ENCODE results near the gene LMF1. TPM values are rescaled to one million over a fixed set of nuclear protein-coding genes. Genes with fewer than 3 reads are reported as not detected.
"Not testable (repeated sequence)": the region's sequence is repeated elsewhere in the genome, so short reads cannot be mapped to it uniquely, and the experiment has no call there.

The LMF1 gene
- total RNA-seq, 1 donor from 2014 or later: 14.3 TPM

GRCh38 chr16:890716-891352 is 80.0 kb downstream of the LMF1 start:
- Mint-ChIP-seq H3K27me3 (ENCODE audit: low read depth) (no peaks in the 10 kb centered on the region), H3K36me3 (ENCODE audit: low read depth) (no peaks in the 10 kb centered on the region), H3K4me1 (ENCODE audit: low read depth) (no peaks in the 10 kb centered on the region), H3K27ac (no peak overlapping the region), H3K4me3 (ENCODE audit: low read depth) (no peak overlapping the region), H3K9me3 (no peaks in the 10 kb centered on the region)
- no peak for DNase-seq (ENCODE audit: low spot score)
- intact Hi-C loops (cut with micrococcal nuclease): no loop called here

GRCh38 chr16:890217-890616 is 80.6 kb downstream of the LMF1 start:
- no peaks in the 10 kb centered on the region for H3K9me3 Mint-ChIP-seq

GRCh38 chr16:889586-889985 is 81.2 kb downstream of the LMF1 start:
- intact Hi-C loops (cut with micrococcal nuclease): no loop called here
- Mint-ChIP-seq H3K9me3 (no peaks in the 10 kb centered on the region), H3K36me3 (ENCODE audit: low read depth) (no peaks in the 10 kb centered on the region), H3K4me3 (ENCODE audit: low read depth) (no peak overlapping the region), H3K27me3 (ENCODE audit: low read depth) (no peaks in the 10 kb centered on the region), H3K4me1 (ENCODE audit: low read depth) (no peaks in the 10 kb centered on the region), H3K27ac (no peak overlapping the region)
- DNase-seq (ENCODE audit: low spot score): no peak

More at GRCh38 chr16:890217-890616, 80.6 kb downstream of the LMF1 start:
- no peak overlapping the region for H3K4me3 Mint-ChIP-seq (ENCODE audit: low read depth)
- no peaks in the 10 kb centered on the region for H3K27me3 Mint-ChIP-seq (ENCODE audit: low read depth)
- no peaks in the 10 kb centered on the region for H3K36me3 Mint-ChIP-seq (ENCODE audit: low read depth)
- H3K4me1 Mint-ChIP-seq (ENCODE audit: low read depth): no peaks in the 10 kb centered on the region
- DNase-seq (ENCODE audit: low spot score): no peak
- intact Hi-C loops (cut with micrococcal nuclease): no loop called here
- no peak overlapping the region for H3K27ac Mint-ChIP-seq

GRCh38 chr16:888901-889570 is 81.7 kb downstream of the LMF1 start:
- no peak overlapping the region for H3K27ac Mint-ChIP-seq
- H3K4me1 Mint-ChIP-seq (ENCODE audit: low read depth): no peaks in the 10 kb centered on the region
- H3K27me3 Mint-ChIP-seq (ENCODE audit: low read depth): no peaks in the 10 kb centered on the region
- H3K36me3 Mint-ChIP-seq (ENCODE audit: low read depth): no peaks in the 10 kb centered on the region
- intact Hi-C loops (cut with micrococcal nuclease): no loop called here
- H3K9me3 Mint-ChIP-seq: no peaks in the 10 kb centered on the region
- no peak overlapping the region for H3K4me3 Mint-ChIP-seq (ENCODE audit: low read depth)
- DNase-seq (ENCODE audit: low spot score): no peak

GRCh38 chr16:888456-888855 is 82.3 kb downstream of the LMF1 start:
- not testable (repeated sequence) for H3K36me3 Mint-ChIP-seq (ENCODE audit: low read depth)

GRCh38 chr16:887846-888245 is 82.9 kb downstream of the LMF1 start:
- no peak overlapping the region for H3K27ac Mint-ChIP-seq
- H3K36me3 Mint-ChIP-seq (ENCODE audit: low read depth): no peaks in the 10 kb centered on the region
- no peak overlapping the region for H3K4me3 Mint-ChIP-seq (ENCODE audit: low read depth)
- intact Hi-C loops (cut with micrococcal nuclease): no loop called here
- H3K9me3 Mint-ChIP-seq: no peaks in the 10 kb centered on the region
- DNase-seq (ENCODE audit: low spot score): no peak
- no peaks in the 10 kb centered on the region for H3K27me3 Mint-ChIP-seq (ENCODE audit: low read depth)
- H3K4me1 Mint-ChIP-seq (ENCODE audit: low read depth): no peaks in the 10 kb centered on the region

More at GRCh38 chr16:888456-888855, 82.3 kb downstream of the LMF1 start:
- H3K27ac Mint-ChIP-seq; H3K9me3 Mint-ChIP-seq; H3K4me1 Mint-ChIP-seq (ENCODE audit: low read depth); H3K4me3 Mint-ChIP-seq (ENCODE audit: low read depth); DNase-seq (ENCODE audit: low spot score); H3K27me3 Mint-ChIP-seq (ENCODE audit: low read depth); intact Hi-C loops (cut with micrococcal nuclease): not testable (repeated sequence)

GRCh38 chr16:886802-887731 is 83.7 kb downstream of the LMF1 start:
- Mint-ChIP-seq H3K4me3 (ENCODE audit: low read depth) (no peak overlapping the region), H3K9me3 (no peaks in the 10 kb centered on the region), H3K4me1 (ENCODE audit: low read depth) (no peaks in the 10 kb centered on the region), H3K27me3 (ENCODE audit: low read depth) (no peaks in the 10 kb centered on the region), H3K27ac (no peak overlapping the region), H3K36me3 (ENCODE audit: low read depth) (no peaks in the 10 kb centered on the region)
- intact Hi-C loops (cut with micrococcal nuclease): no loop called here
- DNase-seq (ENCODE audit: low spot score): no peak

GRCh38 chr16:886084-886543 is 84.7 kb downstream of the LMF1 start:
- H3K4me1 Mint-ChIP-seq (ENCODE audit: low read depth): no peaks in the 10 kb centered on the region
- H3K27me3 Mint-ChIP-seq (ENCODE audit: low read depth): no peaks in the 10 kb centered on the region
- H3K4me3 Mint-ChIP-seq (ENCODE audit: low read depth): no peak overlapping the region
- no peaks in the 10 kb centered on the region for H3K9me3 Mint-ChIP-seq
- intact Hi-C loops (cut with micrococcal nuclease): no loop called here
- H3K27ac Mint-ChIP-seq: no peak overlapping the region
- no peak for DNase-seq (ENCODE audit: low spot score)
- no peaks in the 10 kb centered on the region for H3K36me3 Mint-ChIP-seq (ENCODE audit: low read depth)

GRCh38 chr16:885391-885790 is 85.4 kb downstream of the LMF1 start:
- H3K9me3 Mint-ChIP-seq: no peaks in the 10 kb centered on the region
- H3K27ac Mint-ChIP-seq: no peak overlapping the region
- no peak for DNase-seq (ENCODE audit: low spot score)
- H3K4me1 Mint-ChIP-seq (ENCODE audit: low read depth): no peaks in the 10 kb centered on the region
- intact Hi-C loops (cut with micrococcal nuclease): no loop called here
- H3K36me3 Mint-ChIP-seq (ENCODE audit: low read depth): no peaks in the 10 kb centered on the region
- H3K27me3 Mint-ChIP-seq (ENCODE audit: low read depth): no peaks in the 10 kb centered on the region
- H3K4me3 Mint-ChIP-seq (ENCODE audit: low read depth): no peak overlapping the region

GRCh38 chr16:884232-884631 is 86.6 kb downstream of the LMF1 start:
- DNase-seq (ENCODE audit: low spot score): no peak
- H3K9me3 Mint-ChIP-seq: no peaks in the 10 kb centered on the region
- no peak overlapping the region for H3K4me3 Mint-ChIP-seq (ENCODE audit: low read depth)
- intact Hi-C loops (cut with micrococcal nuclease): no loop called here
- H3K4me1 Mint-ChIP-seq (ENCODE audit: low read depth): no peaks in the 10 kb centered on the region
- no peak overlapping the region for H3K27ac Mint-ChIP-seq
- no peaks in the 10 kb centered on the region for H3K36me3 Mint-ChIP-seq (ENCODE audit: low read depth)
- H3K27me3 Mint-ChIP-seq (ENCODE audit: low read depth): no peaks in the 10 kb centered on the region

- Mint-ChIP-seq H3K9me3 (no peaks in the 10 kb centered on the region), H3K4me3 (ENCODE audit: low read depth) (no peak overlapping the region), H3K36me3 (ENCODE audit: low read depth) (no peaks in the 10 kb centered on the region), H3K27ac (no peak overlapping the region), H3K4me1 (ENCODE audit: low read depth) (no peaks in the 10 kb centered on the region), H3K27me3 (ENCODE audit: low read depth) (no peaks in the 10 kb centered on the region)
- intact Hi-C loops (cut with micrococcal nuclease): no loop called here
- no peak for DNase-seq (ENCODE audit: low spot score)
These were observed 87.0 kb downstream of the LMF1 start for GRCh38 chr16:883781-884180.

- H3K36me3 Mint-ChIP-seq (ENCODE audit: low read depth): no peaks in the 10 kb centered on the region
- no peaks in the 10 kb centered on the region for H3K9me3 Mint-ChIP-seq
- no peak overlapping the region for H3K27ac Mint-ChIP-seq
- intact Hi-C loops (cut with micrococcal nuclease): no loop called here
- no peaks in the 10 kb centered on the region for H3K27me3 Mint-ChIP-seq (ENCODE audit: low read depth)
- no peak for DNase-seq (ENCODE audit: low spot score)
- H3K4me1 Mint-ChIP-seq (ENCODE audit: low read depth): no peaks in the 10 kb centered on the region
- no peak overlapping the region for H3K4me3 Mint-ChIP-seq (ENCODE audit: low read depth)
These were observed 87.4 kb downstream of the LMF1 start for GRCh38 chr16:883340-883739.

GRCh38 chr16:882671-883070 is 88.1 kb downstream of the LMF1 start:
- H3K27me3 Mint-ChIP-seq (ENCODE audit: low read depth); DNase-seq (ENCODE audit: low spot score); H3K27ac Mint-ChIP-seq; H3K4me3 Mint-ChIP-seq (ENCODE audit: low read depth); H3K9me3 Mint-ChIP-seq; H3K36me3 Mint-ChIP-seq (ENCODE audit: low read depth); H3K4me1 Mint-ChIP-seq (ENCODE audit: low read depth); intact Hi-C loops (cut with micrococcal nuclease): not testable (repeated sequence)
